Mesendoderm (in vitro differentiated cells): Measurements from ENCODE around the gene WDR26.

Experiments
- DNase-seq: peaks from one replicate; pipeline ENCODE4 v3.0.0; 2013
- H2AK5ac ChIP-seq: 2 replicates; pipeline ENCODE4 v1.6.1; 2013; ENCODE audit warnings: low read length, inconsistent platforms
- H2BK120ac ChIP-seq: 2 replicates; pipeline ENCODE4 v1.6.1; 2013; ENCODE audit warnings: low read depth, mild to moderate bottlenecking, low read length, moderate library complexity, mixed read lengths
- H2BK15ac ChIP-seq: replicated peaks from 2 replicates; pipeline ENCODE4 v1.6.1; 2013; ENCODE audit warnings: low read depth, mild to moderate bottlenecking, moderate library complexity
- H2BK5ac ChIP-seq: 2 replicates; pipeline ENCODE4 v1.6.1; 2013; ENCODE audit warnings: low read length, inconsistent platforms
- H3K18ac ChIP-seq: 2 replicates; pipeline ENCODE4 v1.6.1; 2013; ENCODE audit warnings: mild to moderate bottlenecking, low read length, mixed read lengths
- H3K23ac ChIP-seq: one replicate; pipeline ENCODE4 v1.6.1; 2013; ENCODE audit warnings: low read length
- H3K27ac ChIP-seq: 2 replicates; pipeline ENCODE4 v1.5.1; 2013; ENCODE audit warnings: low read depth, mild to moderate bottlenecking, inconsistent platforms, low read length, moderate library complexity
- H3K27me3 ChIP-seq: 2 replicates; pipeline ENCODE4 v1.6.1; 2013; ENCODE audit warnings: low read length, control low read depth, mild to moderate bottlenecking, inconsistent platforms; ENCODE audit not compliant: insufficient read depth, poor library complexity
- H3K36me3 ChIP-seq: 2 replicates; pipeline ENCODE4 v1.6.1; 2013; ENCODE audit warnings: low read length, inconsistent platforms; ENCODE audit not compliant: control insufficient read depth, insufficient read depth
- H3K4ac ChIP-seq: one replicate; pipeline ENCODE4 v1.6.1; 2013; ENCODE audit warnings: low read depth, mild to moderate bottlenecking, low read length, moderate library complexity
- H3K4me1 ChIP-seq: 2 replicates; pipeline ENCODE4 v1.6.1; 2013; ENCODE audit warnings: low read depth, low read length, inconsistent platforms; ENCODE audit not compliant: control insufficient read depth
- H3K4me2 ChIP-seq: 2 replicates; pipeline ENCODE4 v1.6.1; 2013; ENCODE audit warnings: low read length
- H3K4me3 ChIP-seq: 2 replicates; pipeline ENCODE4 v1.5.1; 2013; ENCODE audit warnings: mild to moderate bottlenecking, low read length
- H3K56ac ChIP-seq: one replicate; pipeline ENCODE4 v1.6.1; 2013; ENCODE audit warnings: low read length
- H3K79me1 ChIP-seq: 2 replicates; pipeline ENCODE4 v1.6.1; 2013; ENCODE audit warnings: low read length, inconsistent platforms
- H3K79me2 ChIP-seq: 2 replicates; pipeline ENCODE4 v1.6.1; 2013; ENCODE audit warnings: mild to moderate bottlenecking, low read length; ENCODE audit not compliant: control insufficient read depth, insufficient read depth
- H3K9ac ChIP-seq: 2 replicates; pipeline ENCODE4 v1.6.1; 2013; ENCODE audit warnings: low read length, inconsistent platforms
- H4K5ac ChIP-seq: one replicate; pipeline ENCODE4 v1.6.1; 2013; ENCODE audit warnings: low read length
- H4K8ac ChIP-seq: one replicate; pipeline ENCODE4 v1.6.1; 2013; ENCODE audit warnings: low read depth, mild to moderate bottlenecking, control low read depth, low read length, moderate library complexity
- WGBS: extraction: QIAGEN DNeasy Blood & Tissue Kit; methylation state at CpG from one replicate; pipeline ENCODE4 v1.1.7; 2013; ENCODE audit warnings: low lambda C conversion rate, missing lambda C conversion rate; ENCODE audit not compliant: insufficient coverage; ENCODE audit errors: extremely low coverage; 5-methylcytosine and 5-hydroxymethylcytosine counted together

The WDR26 gene

DNA sequence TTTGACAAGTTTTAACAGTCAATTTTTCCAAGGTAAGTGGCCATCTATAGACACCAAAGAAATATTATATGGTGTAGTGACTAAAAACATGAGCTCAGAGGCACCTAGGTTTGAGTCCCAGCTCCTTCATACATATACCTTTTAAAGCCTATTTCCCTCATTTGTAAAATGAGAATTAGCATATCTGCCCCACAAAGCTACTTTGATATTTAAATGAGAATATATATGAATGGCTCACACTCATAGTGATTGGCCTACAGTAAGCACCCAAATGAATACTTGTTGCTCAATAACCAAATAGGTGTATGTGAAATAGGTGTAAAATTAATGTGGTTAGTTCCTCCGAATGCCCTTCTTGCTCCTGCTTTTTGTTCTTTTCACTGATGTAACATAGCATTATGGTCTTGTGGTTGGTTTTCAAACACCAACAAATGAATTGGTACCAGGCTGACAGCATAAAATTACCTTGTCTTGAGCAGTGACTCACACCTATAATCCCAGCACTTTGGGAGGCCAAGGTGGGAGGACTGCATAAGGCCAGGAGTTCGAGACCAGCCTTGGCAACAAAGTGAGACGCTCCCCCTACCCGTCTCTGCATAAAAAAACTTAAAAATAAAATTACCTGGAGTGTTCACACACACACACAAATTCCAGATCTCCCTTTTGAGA is 52.6 kb downstream of the WDR26 start:
- no peak overlapping the region for H3K27ac ChIP-seq
- no peak overlapping the region for H3K23ac ChIP-seq
- H3K4me3 ChIP-seq: no peak overlapping the region
- H3K4ac ChIP-seq: no peak overlapping the region
- H2BK5ac ChIP-seq: no peak overlapping the region
- no CpG with 5 or more reads among the region's 4 CpGs for WGBS
- H2BK120ac ChIP-seq: no peak overlapping the region
- H3K18ac ChIP-seq: no peak overlapping the region
- no peak overlapping the region for H3K4me2 ChIP-seq
- H3K9ac ChIP-seq: no peak overlapping the region
- peaks cover under 1% of the 10 kb centered on the region for H3K36me3 ChIP-seq
- no peak overlapping the region for H3K56ac ChIP-seq
- no peak overlapping the region for H2BK15ac ChIP-seq
- no peaks in the 10 kb centered on the region for H3K4me1 ChIP-seq
- DNase-seq: no peak
- H3K27me3 ChIP-seq: no peaks in the 10 kb centered on the region
- H4K8ac ChIP-seq: no peak overlapping the region
- no peak overlapping the region for H2AK5ac ChIP-seq
- no peak overlapping the region for H4K5ac ChIP-seq
- no peaks in the 10 kb centered on the region for H3K79me2 ChIP-seq
- H3K79me1 ChIP-seq: no peaks in the 10 kb centered on the region

DNA sequence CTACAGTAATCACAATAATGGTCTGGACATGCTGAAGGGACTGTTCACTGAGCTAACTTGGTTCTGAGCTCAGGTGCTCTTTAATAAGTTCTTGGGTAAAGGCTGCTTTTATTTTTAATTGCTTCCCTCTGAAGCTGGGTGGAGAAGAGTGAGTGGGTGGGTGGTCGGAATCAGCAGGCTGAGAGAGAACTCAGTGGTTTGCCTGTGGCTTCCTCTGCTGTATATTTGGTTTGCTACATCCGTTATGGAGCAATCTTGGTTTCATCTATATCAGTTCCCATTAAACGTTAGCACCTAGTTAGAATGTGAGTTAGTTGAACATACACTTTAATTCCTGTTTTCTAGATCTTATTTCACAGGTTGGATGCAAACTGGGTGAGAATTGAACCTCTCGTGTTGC is 54.6 kb downstream of the WDR26 start:
- Histone ChIP-seq H3K18ac (no peak overlapping the region), H3K4me1 (no peaks in the 10 kb centered on the region), H3K23ac (no peak overlapping the region), H4K5ac (no peak overlapping the region), H3K56ac (no peak overlapping the region), H3K79me1 (no peaks in the 10 kb centered on the region), H3K36me3 (peaks cover 4% of the 10 kb centered on the region), H2BK5ac (no peak overlapping the region), H2BK120ac (no peak overlapping the region), H3K27me3 (no peaks in the 10 kb centered on the region), H3K79me2 (no peaks in the 10 kb centered on the region), H2AK5ac (no peak overlapping the region), H4K8ac (no peak overlapping the region), H2BK15ac (no peak overlapping the region), H3K4me3 (no peak overlapping the region), H3K27ac (no peak overlapping the region), H3K9ac (no peak overlapping the region), H3K4me2 (no peak overlapping the region), H3K4ac (no peak overlapping the region)
- no peak for DNase-seq
- no CpG with 5 or more reads among the region's 4 CpGs for WGBS

DNA sequence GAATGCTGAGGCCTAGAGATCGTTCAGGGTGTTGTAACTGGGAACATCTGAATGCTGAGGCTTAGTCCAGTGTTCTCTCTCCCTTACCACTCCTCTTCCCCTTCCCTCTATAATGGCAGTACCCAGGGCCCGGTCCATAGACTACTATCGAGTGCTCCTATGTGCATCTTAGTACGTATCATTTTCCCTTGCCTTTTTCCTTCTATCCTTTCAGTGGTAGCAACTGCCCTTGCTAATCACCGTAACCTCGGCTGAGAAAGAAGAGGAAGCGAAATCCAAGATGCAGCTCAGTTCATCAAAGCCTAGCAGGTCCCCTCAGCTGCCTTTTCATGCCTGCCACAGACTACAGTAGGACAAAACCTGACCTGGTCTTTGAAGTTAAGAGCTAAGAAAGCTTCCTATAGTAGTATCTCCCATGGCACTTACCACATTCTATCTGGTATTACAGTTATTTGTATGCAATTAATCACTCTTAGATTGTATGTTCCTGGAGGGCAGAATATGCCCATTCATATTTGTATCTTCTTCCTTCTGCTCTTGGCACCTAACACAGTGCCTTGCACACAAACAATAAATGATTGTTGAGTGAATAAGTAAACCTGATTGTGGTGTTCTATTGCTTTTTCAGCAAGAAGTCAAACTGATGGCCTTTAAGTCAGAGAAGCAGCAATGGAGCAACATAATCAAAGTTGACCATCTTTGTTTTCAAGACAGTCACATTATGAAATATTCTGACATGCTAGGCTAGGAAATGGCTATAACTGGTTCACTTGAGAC is 55.6 kb downstream of the WDR26 start:
- Histone ChIP-seq H3K4ac (no peak overlapping the region), H3K4me3 (no peak overlapping the region), H3K4me1 (no peaks in the 10 kb centered on the region), H3K27me3 (no peaks in the 10 kb centered on the region), H3K4me2 (no peak overlapping the region), H2BK120ac (no peak overlapping the region), H4K8ac (no peak overlapping the region), H4K5ac (no peak overlapping the region), H3K36me3 (peaks cover 4% of the 10 kb centered on the region), H3K56ac (no peak overlapping the region), H3K27ac (no peak overlapping the region), H2BK5ac (no peak overlapping the region), H3K18ac (no peak overlapping the region), H3K79me2 (no peaks in the 10 kb centered on the region), H3K9ac (no peak overlapping the region), H3K79me1 (no peaks in the 10 kb centered on the region), H2AK5ac (no peak overlapping the region), H3K23ac (no peak overlapping the region), H2BK15ac (no peak overlapping the region)
- DNase-seq: no peak
- no CpG with 5 or more reads among the region's 7 CpGs for whole genome bisulfite sequencing

DNA sequence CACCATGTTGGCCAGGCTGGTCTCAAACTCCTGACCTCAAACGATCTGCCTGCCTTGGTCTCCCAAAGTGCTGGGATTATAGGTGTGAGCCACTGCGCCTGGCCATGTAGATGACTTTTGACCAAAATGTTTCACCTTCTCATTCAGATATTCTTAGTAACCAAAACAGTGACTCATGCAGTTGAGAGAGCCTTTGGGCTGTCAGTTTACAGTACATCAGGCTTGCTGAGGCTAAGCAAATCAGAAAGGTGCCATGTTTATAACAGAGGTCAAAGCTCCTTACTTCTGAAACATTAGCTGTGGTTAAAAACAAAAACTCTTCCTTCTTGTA is 57.0 kb downstream of the WDR26 start:
- Histone ChIP-seq H4K5ac (no peak overlapping the region), H3K36me3 (peaks cover 4% of the 10 kb centered on the region), H2BK120ac (no peak overlapping the region), H2AK5ac (no peak overlapping the region), H3K23ac (no peak overlapping the region), H3K4ac (no peak overlapping the region), H2BK5ac (no peak overlapping the region), H3K9ac (no peak overlapping the region), H3K79me2 (no peaks in the 10 kb centered on the region), H3K4me2 (no peak overlapping the region), H3K27me3 (no peaks in the 10 kb centered on the region), H3K4me3 (no peak overlapping the region), H2BK15ac (no peak overlapping the region), H3K79me1 (no peaks in the 10 kb centered on the region), H3K4me1 (no peaks in the 10 kb centered on the region), H3K18ac (no peak overlapping the region), H3K56ac (no peak overlapping the region), H3K27ac (no peak overlapping the region), H4K8ac (no peak overlapping the region)
- no peak for DNase-seq
- WGBS: no CpG with 5 or more reads among the region's 2 CpGs

DNA sequence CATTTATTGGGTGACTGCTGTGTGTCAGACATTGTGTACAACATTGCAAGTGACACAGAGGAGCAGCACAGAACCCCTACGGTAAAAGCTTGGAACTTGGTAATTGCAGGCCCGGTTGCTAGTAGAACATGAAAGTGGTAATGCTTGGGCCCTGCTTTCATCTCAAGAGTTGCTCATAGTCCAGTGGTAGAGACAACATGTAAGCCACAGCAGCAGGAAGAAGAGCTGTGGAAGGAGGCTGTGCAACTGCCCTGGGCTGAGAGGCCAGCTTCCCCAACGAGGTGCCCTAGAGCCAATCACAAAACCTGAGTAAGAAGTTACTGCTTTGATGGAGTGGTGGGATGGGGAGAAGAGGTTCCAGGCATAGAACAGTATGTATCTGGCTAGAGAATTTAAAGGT is 59.5 kb downstream of the WDR26 start:
- no peak overlapping the region for H4K8ac ChIP-seq
- no peak overlapping the region for H3K9ac ChIP-seq
- no peak overlapping the region for H3K56ac ChIP-seq
- H3K23ac ChIP-seq: no peak overlapping the region
- no peak overlapping the region for H2BK5ac ChIP-seq
- H3K4me2 ChIP-seq: no peak overlapping the region
- peaks cover 1% of the 10 kb centered on the region for H3K79me1 ChIP-seq
- H2AK5ac ChIP-seq: no peak overlapping the region
- no peaks in the 10 kb centered on the region for H3K4me1 ChIP-seq
- no peaks in the 10 kb centered on the region for H3K27me3 ChIP-seq
- no peak overlapping the region for H3K4me3 ChIP-seq
- peaks cover 7% of the 10 kb centered on the region for H3K36me3 ChIP-seq
- WGBS: no CpG with 5 or more reads among the region's 3 CpGs
- DNase-seq: no peak
- H3K27ac ChIP-seq: no peak overlapping the region
- no peak overlapping the region for H4K5ac ChIP-seq
- H2BK15ac ChIP-seq: no peak overlapping the region
- no peaks in the 10 kb centered on the region for H3K79me2 ChIP-seq
- H3K18ac ChIP-seq: no peak overlapping the region
- no peak overlapping the region for H3K4ac ChIP-seq
- no peak overlapping the region for H2BK120ac ChIP-seq
